Measurements from ENCODE around the gene CHP1. TPM values are rescaled to one million over a fixed set of nuclear protein-coding genes. Genes with fewer than 3 reads are reported as not detected.

The CHP1 gene
- total and polyA plus RNA-seq, 2 experiments from 2014 or later = 85.5 to 86.2 TPM

GRCh38 chr15:41284427-41285177, 53.5 kb downstream of the CHP1 start:
- Histone ChIP-seq H4K20me1 (ENCODE audit: insufficient read depth) (no peaks in the 10 kb centered on the region), H3K9ac (peak overlapping the region; percentile 91), H2AFZ (peak overlapping the region; percentile 76), H3K9me2 (ENCODE audit: insufficient read depth) (no peaks in the 10 kb centered on the region), H3K4me2 (ENCODE audit: unreplicated experiment) (peak overlapping the region; percentile 93), H3K27me3 (replicated peaks; ENCODE audit: insufficient read depth) (no peaks in the 10 kb centered on the region), H3K4me1 (ENCODE audit: insufficient read depth) (peaks cover 21% of the 10 kb centered on the region), H3K4me3 (peak overlapping the region; percentile 94), H3K79me2 (ENCODE audit: insufficient read depth) (peaks cover 50% of the 10 kb centered on the region), H3K9me3 (ENCODE audit: low read depth) (no peaks in the 10 kb centered on the region), H3F3A (ENCODE audit: insufficient read depth) (peaks cover 27% of the 10 kb centered on the region), H3K36me3 (ENCODE audit: low read depth) (peaks cover 39% of the 10 kb centered on the region), H3K27ac (peak overlapping the region; percentile 52)
- peak; percentile 61 for DNase-seq
- in situ Hi-C loops (cut with MboI) = no loop called here
- TF ChIP-seq EZH2 (IDR thresholded peaks at IDR 0.05; ENCODE audit: insufficient read depth, poor library complexity, severe bottlenecking) (no peak), EZH2phosphoT487 (IDR thresholded peaks at IDR 0.05; ENCODE audit: insufficient read depth, low read depth) (no peak)
- 1 to 2% methylated on average over 20 of the region's 20 CpGs for WGBS, 2 experiments (ENCODE audit: low coverage in 1 of 2, low lambda C conversion rate in 2 of 2, missing lambda C conversion rate in 2 of 2)

- peaks cover 21% of the 10 kb centered on the region for H3K4me1 ChIP-seq (ENCODE audit: insufficient read depth)
- no peaks in the 10 kb centered on the region for H3K27me3 ChIP-seq (replicated peaks; ENCODE audit: insufficient read depth)
- TF ChIP-seq EZH2 (IDR thresholded peaks at IDR 0.05; ENCODE audit: insufficient read depth, poor library complexity, severe bottlenecking) = no peak
- TF ChIP-seq EZH2phosphoT487 (IDR thresholded peaks at IDR 0.05; ENCODE audit: insufficient read depth, low read depth) = no peak
- no peak overlapping the region for H3K27ac ChIP-seq
- peak overlapping the region; percentile 91 for H3K9ac ChIP-seq
- in situ Hi-C loops (cut with MboI) = no loop called here
- peaks cover 39% of the 10 kb centered on the region for H3K36me3 ChIP-seq (ENCODE audit: low read depth)
- H3K9me3 ChIP-seq (ENCODE audit: low read depth) = no peaks in the 10 kb centered on the region
- no peak overlapping the region for H2AFZ ChIP-seq
- peaks cover 27% of the 10 kb centered on the region for H3F3A ChIP-seq (ENCODE audit: insufficient read depth)
- peak overlapping the region; percentile 94 for H3K4me3 ChIP-seq
- H4K20me1 ChIP-seq (ENCODE audit: insufficient read depth) = no peaks in the 10 kb centered on the region
- no peaks in the 10 kb centered on the region for H3K9me2 ChIP-seq (ENCODE audit: insufficient read depth)
- H3K79me2 ChIP-seq (ENCODE audit: insufficient read depth) = peaks cover 50% of the 10 kb centered on the region
- peak overlapping the region; percentile 93 for H3K4me2 ChIP-seq (ENCODE audit: unreplicated experiment)
- WGBS, 2 experiments (ENCODE audit: low coverage in 1 of 2, low lambda C conversion rate in 2 of 2, missing lambda C conversion rate in 2 of 2) = 27 to 29% methylated on average over 7 of the region's 7 CpGs
- DNase-seq = no peak
These were observed 54.2 kb downstream of the CHP1 start for GRCh38 chr15:41285285-41285684.

- H3K36me3 ChIP-seq (ENCODE audit: low read depth) = peaks cover 44% of the 10 kb centered on the region
- H3K4me2 ChIP-seq (ENCODE audit: unreplicated experiment) = no peak overlapping the region
- in situ Hi-C loops (cut with MboI) = no loop called here
- DNase-seq = peak; percentile 84
- H3K9me3 ChIP-seq (ENCODE audit: low read depth) = no peaks in the 10 kb centered on the region
- H2AFZ ChIP-seq = no peak overlapping the region
- H3K27ac ChIP-seq = peak overlapping the region; percentile 11; the same call in 1 of the 2 replicates
- no peaks in the 10 kb centered on the region for H3K27me3 ChIP-seq (replicated peaks; ENCODE audit: insufficient read depth)
- peaks cover 11% of the 10 kb centered on the region for H3K4me1 ChIP-seq (ENCODE audit: insufficient read depth)
- peaks cover 15% of the 10 kb centered on the region for H3F3A ChIP-seq (ENCODE audit: insufficient read depth)
- H4K20me1 ChIP-seq (ENCODE audit: insufficient read depth) = no peaks in the 10 kb centered on the region
- peaks cover 50% of the 10 kb centered on the region for H3K79me2 ChIP-seq (ENCODE audit: insufficient read depth)
- WGBS, 2 experiments (ENCODE audit: low coverage in 1 of 2, low lambda C conversion rate in 2 of 2, missing lambda C conversion rate in 2 of 2) = 88 to 90% methylated on average over 6 of the region's 6 CpGs
- no peak for TF ChIP-seq EZH2 (IDR thresholded peaks at IDR 0.05; ENCODE audit: insufficient read depth, poor library complexity, severe bottlenecking)
- no peak for TF ChIP-seq EZH2phosphoT487 (IDR thresholded peaks at IDR 0.05; ENCODE audit: insufficient read depth, low read depth)
- no peaks in the 10 kb centered on the region for H3K9me2 ChIP-seq (ENCODE audit: insufficient read depth)
- no peak overlapping the region for H3K4me3 ChIP-seq
- no peak overlapping the region for H3K9ac ChIP-seq
These were observed 55.7 kb downstream of the CHP1 start for GRCh38 chr15:41286665-41287333.

- 32 to 37% methylated on average over 1 of the region's 1 CpG for WGBS, 2 experiments (ENCODE audit: low coverage in 1 of 2, low lambda C conversion rate in 2 of 2, missing lambda C conversion rate in 2 of 2)
- Histone ChIP-seq H4K20me1 (ENCODE audit: insufficient read depth) (no peaks in the 10 kb centered on the region), H3K79me2 (ENCODE audit: insufficient read depth) (peaks cover 50% of the 10 kb centered on the region), H2AFZ (no peak overlapping the region), H3K4me3 (no peak overlapping the region), H3K9me3 (ENCODE audit: low read depth) (no peaks in the 10 kb centered on the region), H3K27ac (no peak overlapping the region), H3K9me2 (ENCODE audit: insufficient read depth) (no peaks in the 10 kb centered on the region), H3K9ac (no peak overlapping the region), H3K36me3 (ENCODE audit: low read depth) (peaks cover 44% of the 10 kb centered on the region), H3K27me3 (replicated peaks; ENCODE audit: insufficient read depth) (no peaks in the 10 kb centered on the region), H3K4me1 (ENCODE audit: insufficient read depth) (0 out of 2 replicates have a peak, but pooled peaks cover 8% of the 10 kb centered on the region), H3F3A (ENCODE audit: insufficient read depth) (peaks cover 15% of the 10 kb centered on the region; the same call in 1 of the 2 replicates), H3K4me2 (ENCODE audit: unreplicated experiment) (no peak overlapping the region)
- no peak for DNase-seq
- in situ Hi-C loops (cut with MboI) = no loop called here
- TF ChIP-seq EZH2 (IDR thresholded peaks at IDR 0.05; ENCODE audit: insufficient read depth, poor library complexity, severe bottlenecking) (no peak), EZH2phosphoT487 (IDR thresholded peaks at IDR 0.05; ENCODE audit: insufficient read depth, low read depth) (no peak)
These were observed 57.4 kb downstream of the CHP1 start for GRCh38 chr15:41288464-41288863.
